Measurements from ENCODE around the gene ZNF143. TPM values are rescaled to one million over a fixed set of nuclear protein-coding genes. Genes with fewer than 3 reads are reported as not detected.
A peak's percentile ranks its signal among the peaks of the same experiment; 100 is the strongest.

ZNF143 gene
- total RNA-seq, 1 experiment from 2014 or later, result 30.2 TPM

- ATAC-seq, result no peak
- ChIA-PET POLR2A (no interaction called here), CTCF (interaction anchor here (0.6 kb wide), 1 partner anchor 44 kb away, joined by 3 read pairs; no protein-coding TSS in a partner anchor)
- no TSS peak for BruUV-seq (replicated peaks)
- intact Hi-C loops (cut with micrococcal nuclease; ENCODE audit: unreplicated experiment) (no loop called here), in situ Hi-C loops (cut with HindIII; ENCODE audit: low pct_unique_long_range_greater_than_20kb, low sequenced_read_pairs) (no loop called here)
- no peak for DNase-seq (ENCODE audit: low read depth, low spot score)
- Histone ChIP-seq H3K27ac (ENCODE audit: low read length) (no peak overlapping the region), H3K4me3 (ENCODE audit: low read depth in 2 of 2, low read length in 2 of 2) (no peak overlapping the region), H3K9me3 (ENCODE audit: control insufficient read depth, insufficient read depth, low read depth, low read length) (no peaks in the 10 kb centered on the region), H3K27me3 (ENCODE audit: control insufficient read depth, insufficient read depth, low read length) (no peaks in the 10 kb centered on the region), H3K36me3 (ENCODE audit: control insufficient read depth, insufficient read depth, low read length) (no peaks in the 10 kb centered on the region; the same call in 1 of the 2 replicates), H3K4me1 (ENCODE audit: control insufficient read depth, insufficient read depth, low read length) (peaks cover 31% of the 10 kb centered on the region)
- no peak for TF ChIP-seq SIN3A (IDR thresholded peaks at IDR 0.05; ENCODE audit: borderline replicate concordance, insufficient read depth, low read depth, low read length)
- no peak for TF ChIP-seq CTCF (IDR thresholded peaks at IDR 0.05)
- TF ChIP-seq REST (IDR thresholded peaks at IDR 0.05; ENCODE audit: insufficient read depth in 1 of 2, low read depth in 2 of 2, low read length in 1 of 2), result no peak
- no peak for TF ChIP-seq TCF7L2 (IDR thresholded peaks at IDR 0.05; ENCODE audit: low read depth, low read length)
- no peak for TF ChIP-seq POLR2AphosphoS5 (IDR thresholded peaks at IDR 0.05; ENCODE audit: low read depth, low read length)
Observed at GRCh38 chr11:9525116-9525515, 64.3 kb downstream of the ZNF143 start.

- ATAC-seq, result peak; percentile 38
- Histone ChIP-seq H3K36me3 (ENCODE audit: control insufficient read depth, insufficient read depth, low read length) (no peaks in the 10 kb centered on the region; the same call in 1 of the 2 replicates), H3K27me3 (ENCODE audit: control insufficient read depth, insufficient read depth, low read length) (no peaks in the 10 kb centered on the region), H3K4me3 (ENCODE audit: low read depth in 2 of 2, low read length in 2 of 2) (peak overlapping the region in 1 of 2 experiments; percentile 25; a peak in 1 of 4 replicates), H3K27ac (ENCODE audit: low read length) (peak overlapping the region; percentile 32), H3K4me1 (ENCODE audit: control insufficient read depth, insufficient read depth, low read length) (peaks cover 34% of the 10 kb centered on the region), H3K9me3 (ENCODE audit: control insufficient read depth, insufficient read depth, low read depth, low read length) (no peaks in the 10 kb centered on the region)
- ChIA-PET POLR2A (interaction anchor here (0.7 kb wide), 2 partner anchors 21 to 1484 kb away, joined by 3 read pairs; no protein-coding TSS in a partner anchor), CTCF (interaction anchor here (0.6 to 0.7 kb wide), 2 partner anchors 86 to 264 kb away, joined by 3 to 5 read pairs; no protein-coding TSS in a partner anchor)
- DNase-seq (ENCODE audit: low read depth, low spot score), result no peak
- in situ Hi-C loops (cut with HindIII; ENCODE audit: low pct_unique_long_range_greater_than_20kb, low sequenced_read_pairs), result no loop called here
- TF ChIP-seq POLR2AphosphoS5 (IDR thresholded peaks at IDR 0.05; ENCODE audit: low read depth, low read length) (no peak), REST (IDR thresholded peaks at IDR 0.05; ENCODE audit: insufficient read depth in 1 of 2, low read depth in 2 of 2, low read length in 1 of 2) (no peak), TCF7L2 (IDR thresholded peaks at IDR 0.05; ENCODE audit: low read depth, low read length) (peak; percentile 91)
- intact Hi-C loops (cut with micrococcal nuclease; ENCODE audit: unreplicated experiment), result no loop called here
- BruUV-seq (replicated peaks), result TSS peak; percentile 74
Observed at GRCh38 chr11:9527481-9528135, 66.8 kb downstream of the ZNF143 start.

Data from Panc1 (cell line).